Nephron progenitor cell (in vitro differentiated cells): ENCODE results near the gene MYL12B.

Source experiments
- DNase-seq: peaks from one replicate; pipeline ENCODE4 v3.0.0; 2021
- H3K27ac Mint-ChIP-seq: 2 replicates; pipeline ENCODE4 v1.8.0; 2021; ENCODE audit warnings: mild to moderate bottlenecking, moderate library complexity, mixed read lengths
- H3K27me3 Mint-ChIP-seq: 2 replicates; pipeline ENCODE4 v1.8.0; 2021; ENCODE audit warnings: mild to moderate bottlenecking, low read depth, mixed read lengths; ENCODE audit not compliant: poor library complexity
- H3K36me3 Mint-ChIP-seq: 2 replicates; pipeline ENCODE4 v1.8.0; 2021; ENCODE audit warnings: low read depth, mixed read lengths
- H3K4me1 Mint-ChIP-seq: 2 replicates; pipeline ENCODE4 v1.8.0; 2021; ENCODE audit warnings: mixed read lengths
- H3K4me3 Mint-ChIP-seq: 2 replicates; pipeline ENCODE4 v1.8.0; 2021; ENCODE audit warnings: mild to moderate bottlenecking, moderate library complexity, mixed read lengths
- H3K9me3 Mint-ChIP-seq: 2 replicates; pipeline ENCODE4 v1.8.0; 2021; ENCODE audit warnings: mild to moderate bottlenecking, moderate library complexity, mixed read lengths
- TF ChIP-seq, protein P1 (sequence below): fragments of 200-600 bp; sonication (generic); IDR thresholded peaks from 2 replicates; pipeline ENCODE4 v1.5.0; 2021; ENCODE audit warnings: antibody characterized with exemption

The MYL12B gene

DNA sequence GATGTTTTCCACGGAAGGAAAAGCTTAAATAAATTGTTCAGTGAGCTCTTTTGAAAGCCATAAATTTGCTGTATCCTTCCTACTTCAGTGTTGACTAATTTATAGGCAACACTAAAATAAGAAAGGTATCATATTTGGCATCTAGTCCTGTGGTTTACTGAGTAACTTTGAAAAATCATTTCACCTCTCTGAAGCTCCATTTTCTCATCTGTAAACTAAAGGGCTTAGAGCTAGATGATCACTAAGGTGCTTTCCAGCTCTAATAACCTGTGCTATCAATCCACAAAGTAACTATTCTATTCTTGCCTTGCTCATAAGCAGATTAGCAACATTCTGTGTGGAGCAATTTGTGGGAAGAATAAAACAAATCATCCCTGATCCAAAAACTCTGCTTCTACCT lies 38.6 kb upstream of the MYL12B start:
- no peak overlapping the region for H3K27ac Mint-ChIP-seq
- no peak overlapping the region for H3K4me3 Mint-ChIP-seq
- peaks cover 19% of the 10 kb centered on the region for H3K4me1 Mint-ChIP-seq
- no peaks in the 10 kb centered on the region for H3K36me3 Mint-ChIP-seq
- peaks cover 5% of the 10 kb centered on the region for H3K27me3 Mint-ChIP-seq
- no peak for DNase-seq
- TF ChIP-seq, protein P1, sequence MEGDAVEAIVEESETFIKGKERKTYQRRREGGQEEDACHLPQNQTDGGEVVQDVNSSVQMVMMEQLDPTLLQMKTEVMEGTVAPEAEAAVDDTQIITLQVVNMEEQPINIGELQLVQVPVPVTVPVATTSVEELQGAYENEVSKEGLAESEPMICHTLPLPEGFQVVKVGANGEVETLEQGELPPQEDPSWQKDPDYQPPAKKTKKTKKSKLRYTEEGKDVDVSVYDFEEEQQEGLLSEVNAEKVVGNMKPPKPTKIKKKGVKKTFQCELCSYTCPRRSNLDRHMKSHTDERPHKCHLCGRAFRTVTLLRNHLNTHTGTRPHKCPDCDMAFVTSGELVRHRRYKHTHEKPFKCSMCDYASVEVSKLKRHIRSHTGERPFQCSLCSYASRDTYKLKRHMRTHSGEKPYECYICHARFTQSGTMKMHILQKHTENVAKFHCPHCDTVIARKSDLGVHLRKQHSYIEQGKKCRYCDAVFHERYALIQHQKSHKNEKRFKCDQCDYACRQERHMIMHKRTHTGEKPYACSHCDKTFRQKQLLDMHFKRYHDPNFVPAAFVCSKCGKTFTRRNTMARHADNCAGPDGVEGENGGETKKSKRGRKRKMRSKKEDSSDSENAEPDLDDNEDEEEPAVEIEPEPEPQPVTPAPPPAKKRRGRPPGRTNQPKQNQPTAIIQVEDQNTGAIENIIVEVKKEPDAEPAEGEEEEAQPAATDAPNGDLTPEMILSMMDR, result no peak
- no peaks in the 10 kb centered on the region for H3K9me3 Mint-ChIP-seq

DNA sequence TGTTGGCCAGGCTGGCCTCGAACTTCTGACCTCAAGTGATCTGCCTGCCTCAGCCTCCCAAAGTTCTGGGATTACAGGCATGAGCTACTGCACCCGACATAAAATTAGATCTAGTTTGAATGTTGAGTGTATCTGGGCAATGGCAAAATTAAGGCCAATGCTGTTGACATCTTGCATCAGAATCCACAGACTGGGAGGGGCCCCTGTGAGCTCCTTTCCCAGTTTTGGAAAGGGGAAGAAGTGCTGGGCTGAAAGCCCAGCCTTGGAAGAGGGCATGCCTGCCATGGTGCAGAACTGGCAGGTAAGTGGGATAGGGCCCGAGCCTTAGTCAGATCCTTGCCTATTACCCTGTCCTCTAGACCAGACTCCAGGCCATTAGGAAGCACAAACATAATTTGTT lies 37.7 kb upstream of the MYL12B start:
- Mint-ChIP-seq H3K4me1 (peaks cover 17% of the 10 kb centered on the region), H3K27ac (no peak overlapping the region), H3K27me3 (peaks cover 5% of the 10 kb centered on the region), H3K9me3 (no peaks in the 10 kb centered on the region), H3K36me3 (no peaks in the 10 kb centered on the region), H3K4me3 (no peak overlapping the region)
- TF ChIP-seq, protein P1, result no peak
- DNase-seq, result no peak

DNA sequence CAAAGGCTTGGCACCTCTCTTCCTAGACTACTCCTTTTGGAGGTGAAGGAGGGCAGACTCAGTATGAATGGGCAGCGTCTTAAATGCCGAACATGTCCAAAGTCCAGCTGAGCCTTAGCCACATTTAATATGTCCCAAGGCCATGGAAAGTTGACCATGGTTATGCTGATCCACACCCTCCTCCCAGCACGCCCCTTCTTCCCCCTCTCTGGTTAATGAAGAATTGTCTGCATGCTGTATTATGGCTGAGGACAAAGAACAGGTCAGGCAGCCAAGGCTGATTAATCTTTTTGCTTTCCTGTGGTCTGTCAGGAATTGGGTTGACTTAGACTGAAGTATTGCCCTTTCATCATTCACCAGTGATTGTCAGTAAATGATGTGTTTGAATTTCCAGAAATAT lies 36.3 kb upstream of the MYL12B start:
- H3K36me3 Mint-ChIP-seq, result no peaks in the 10 kb centered on the region
- H3K9me3 Mint-ChIP-seq, result no peaks in the 10 kb centered on the region
- TF ChIP-seq, protein P1, result no peak
- H3K4me1 Mint-ChIP-seq, result peaks cover 8% of the 10 kb centered on the region
- no peak for DNase-seq
- no peak overlapping the region for H3K4me3 Mint-ChIP-seq
- H3K27me3 Mint-ChIP-seq, result peaks cover 5% of the 10 kb centered on the region
- H3K27ac Mint-ChIP-seq, result no peak overlapping the region

DNA sequence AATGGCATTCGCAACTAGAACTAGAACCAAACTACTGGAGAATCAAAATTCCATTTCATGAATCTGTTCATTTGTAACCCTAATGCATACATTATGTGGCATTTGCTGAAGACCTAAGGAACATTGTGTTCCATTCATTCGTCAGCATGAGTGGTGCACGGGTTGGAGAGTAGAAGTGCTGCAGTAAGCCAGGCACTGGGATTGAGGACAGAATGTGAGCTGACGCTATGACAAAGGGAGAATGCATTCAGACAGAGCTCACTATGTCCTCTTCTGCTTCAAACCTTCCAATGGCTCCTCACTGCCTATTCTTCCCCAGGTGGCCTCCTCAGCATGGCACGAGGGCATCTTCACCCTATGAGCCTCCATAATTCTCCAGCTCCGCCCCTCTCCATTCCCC lies 35.9 kb upstream of the MYL12B start:
- TF ChIP-seq, protein P1, result no peak
- H3K36me3 Mint-ChIP-seq, result peaks cover 2% of the 10 kb centered on the region
- H3K4me1 Mint-ChIP-seq, result peaks cover 10% of the 10 kb centered on the region
- peaks cover 8% of the 10 kb centered on the region for H3K27me3 Mint-ChIP-seq
- no peak overlapping the region for H3K4me3 Mint-ChIP-seq
- H3K27ac Mint-ChIP-seq, result no peak overlapping the region
- H3K9me3 Mint-ChIP-seq, result no peaks in the 10 kb centered on the region
- DNase-seq, result no peak

DNA sequence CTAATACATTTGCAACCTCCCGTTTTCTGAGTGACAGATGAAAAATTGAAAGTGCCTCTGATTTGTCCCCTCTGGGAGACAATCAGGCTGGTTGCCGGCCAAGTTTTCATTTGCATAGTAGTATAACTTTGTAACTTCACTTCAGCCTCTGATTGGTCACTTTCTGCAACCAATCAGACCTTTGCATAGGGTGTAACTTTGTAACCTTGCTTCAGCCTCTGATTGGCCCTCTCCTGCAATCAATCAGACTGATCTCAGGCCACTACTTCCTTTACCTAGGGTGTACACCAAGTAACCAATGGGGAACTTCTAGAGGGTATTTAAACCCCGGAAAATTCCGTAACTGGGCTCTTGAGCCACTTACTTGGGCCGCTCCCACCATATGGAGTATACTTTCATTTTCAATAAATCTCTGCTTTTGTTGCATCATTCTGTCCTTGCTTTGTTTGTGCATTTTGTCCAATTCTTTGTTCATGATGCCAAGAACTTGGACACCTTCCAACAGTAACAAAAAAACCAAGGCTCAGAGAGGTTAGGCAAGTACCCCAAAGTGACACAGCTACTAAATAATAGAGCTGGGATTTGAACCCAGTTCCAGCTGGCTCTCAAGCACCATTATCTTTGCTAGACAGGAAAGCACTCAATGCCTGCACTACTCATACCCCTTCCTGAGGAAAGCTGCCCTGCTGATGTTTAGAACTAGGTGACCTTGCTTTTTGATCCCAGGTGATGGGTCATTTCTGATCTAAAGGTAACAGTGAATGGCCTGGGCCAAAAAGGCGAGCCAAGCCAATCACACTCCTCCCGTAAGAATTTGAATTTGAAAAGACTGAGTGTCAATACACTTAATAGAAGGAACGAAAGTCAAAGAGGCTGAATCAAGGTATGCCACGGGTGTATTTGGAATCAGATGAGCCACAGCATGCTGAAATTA lies 31.3 kb upstream of the MYL12B start:
- Mint-ChIP-seq H3K4me1 (peaks cover 19% of the 10 kb centered on the region), H3K9me3 (no peaks in the 10 kb centered on the region), H3K27ac (no peak overlapping the region), H3K27me3 (peaks cover 4% of the 10 kb centered on the region), H3K36me3 (peaks cover 4% of the 10 kb centered on the region), H3K4me3 (no peak overlapping the region)
- TF ChIP-seq, protein P1, result no peak
- DNase-seq, result no peak

DNA sequence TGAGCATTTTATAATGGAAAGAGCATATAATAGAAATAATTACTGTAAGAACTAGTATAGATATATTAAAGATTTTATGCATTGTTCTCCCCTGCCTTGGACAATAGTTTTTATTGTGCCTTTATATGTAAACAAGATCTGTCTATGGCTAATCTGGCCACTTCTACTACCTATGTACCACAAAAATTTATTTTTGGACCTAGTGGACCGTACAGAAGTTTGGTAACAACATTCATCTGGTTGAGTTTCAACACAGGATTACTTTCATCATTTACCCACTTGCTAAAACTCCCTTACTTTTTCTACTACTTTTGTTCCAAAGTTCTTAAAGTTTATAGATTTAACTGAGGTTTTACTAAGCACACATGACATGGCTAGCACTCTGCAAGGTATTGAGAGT lies 28.9 kb upstream of the MYL12B start:
- Mint-ChIP-seq H3K4me1 (peaks cover 19% of the 10 kb centered on the region), H3K27me3 (peaks cover 4% of the 10 kb centered on the region), H3K27ac (no peak overlapping the region), H3K9me3 (peaks cover 5% of the 10 kb centered on the region), H3K4me3 (no peak overlapping the region), H3K36me3 (peaks cover 4% of the 10 kb centered on the region)
- TF ChIP-seq, protein P1, result no peak
- no peak for DNase-seq
